Myocyte (in vitro differentiated cells): Measurements from ENCODE around the gene DENND6A. TPM values are rescaled to one million over a fixed set of nuclear protein-coding genes. Genes with fewer than 3 reads are reported as not detected.
"Not testable (repeated sequence)": the region's sequence is repeated elsewhere in the genome, so short reads cannot be mapped to it uniquely, and the experiment has no call there.

Source experiments
- DNase-seq: peaks from one replicate; pipeline ENCODE4 v3.0.0-alpha.2; 2012; ENCODE audit warnings: low read depth
- total RNA-seq: library from RNA; depleted of rRNA; stranded (reverse); fragments of >200 nt; gene quantifications from 2 replicates; pipeline ENCODE4 v1.2.3, GENCODE V29; 2014

Gene DENND6A
- total RNA-seq, 1 donor from 2014 or later, result 15.4 TPM

GRCh38 chr3:57696801-57697321 lies 4.0 kb upstream of the DENND6A start:
- peak; percentile 22 for DNase-seq

DNA sequence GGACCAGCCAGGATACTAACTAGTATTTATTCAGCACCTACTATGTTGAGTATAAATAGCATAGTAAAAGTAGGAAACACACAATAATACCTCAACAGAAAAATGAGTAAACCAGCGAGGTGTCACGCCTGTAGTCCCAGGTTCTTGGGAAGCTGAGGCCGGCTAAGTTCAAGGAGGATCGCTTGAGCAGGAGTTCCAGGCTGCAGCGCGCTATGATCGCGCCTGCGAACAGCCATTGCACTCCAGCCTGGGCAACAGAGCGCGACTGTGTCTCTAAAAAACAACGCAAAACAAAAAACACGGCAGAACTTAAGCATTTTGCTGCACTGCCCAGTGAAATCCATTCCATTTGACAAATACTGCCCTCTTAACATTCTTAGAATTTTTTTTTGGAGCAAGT lies 1.3 kb upstream of the DENND6A start:
- no peak for DNase-seq

GRCh38 chr3:57692133-57692395 lies 813 bp downstream of the DENND6A start:
- DNase-seq, result not testable (repeated sequence)

- DNase-seq, result no peak
Measured at GRCh38 chr3:57691411-57692132, 1.3 kb downstream of the DENND6A start.

DNA sequence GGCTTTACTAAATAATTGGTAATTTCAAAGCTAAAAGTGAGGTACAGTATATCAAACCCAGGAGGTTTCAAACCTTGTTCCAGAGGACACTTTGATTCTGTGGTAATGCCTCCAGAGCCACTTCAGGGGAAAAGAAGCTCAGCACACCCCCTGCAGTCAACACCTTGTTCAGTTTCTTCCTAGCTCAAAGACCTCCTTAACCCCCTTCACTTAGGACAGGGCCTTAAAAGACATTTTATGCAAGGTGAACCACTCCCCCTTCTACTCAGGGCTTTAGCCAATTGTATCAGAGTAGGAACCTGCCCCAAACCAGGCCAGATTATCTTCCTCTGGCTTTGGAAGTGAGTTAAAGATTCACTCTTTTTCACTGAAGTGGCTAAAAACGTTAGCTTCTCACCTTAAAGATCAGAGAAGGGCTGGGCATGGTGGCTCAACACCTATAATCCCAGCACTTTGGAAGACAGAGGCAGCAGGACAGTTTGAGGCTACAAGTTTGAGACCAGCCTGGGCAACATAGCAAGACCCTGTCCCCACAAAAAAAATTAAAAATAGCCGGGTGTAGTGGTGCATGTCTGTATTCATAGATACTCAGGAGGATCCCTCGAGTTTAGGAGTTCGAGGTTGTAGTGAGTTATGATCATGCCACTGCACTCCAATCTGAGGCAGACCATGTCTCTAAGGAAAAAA lies 3.4 kb downstream of the DENND6A start:
- DNase-seq, result no peak

DNA sequence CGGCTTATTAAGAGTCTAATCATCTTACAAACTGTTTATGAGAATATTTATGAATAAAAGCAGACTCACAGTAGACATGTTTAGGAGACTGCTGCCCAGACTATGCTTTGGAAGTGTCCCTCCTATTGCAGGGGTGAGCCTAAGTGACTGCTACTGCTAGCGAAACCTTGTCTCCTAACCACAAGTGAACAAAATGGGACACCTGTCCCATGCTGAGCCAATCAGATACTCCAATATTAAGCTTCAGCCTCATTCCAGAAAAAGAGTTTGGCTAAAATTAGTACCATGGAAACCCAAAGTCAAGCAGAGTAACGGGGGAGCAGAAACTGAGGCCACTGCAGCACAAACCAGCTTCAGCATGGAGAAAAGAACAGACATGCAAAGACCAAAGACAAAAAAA lies 4.6 kb downstream of the DENND6A start:
- DNase-seq, result peak; percentile 80

DNA sequence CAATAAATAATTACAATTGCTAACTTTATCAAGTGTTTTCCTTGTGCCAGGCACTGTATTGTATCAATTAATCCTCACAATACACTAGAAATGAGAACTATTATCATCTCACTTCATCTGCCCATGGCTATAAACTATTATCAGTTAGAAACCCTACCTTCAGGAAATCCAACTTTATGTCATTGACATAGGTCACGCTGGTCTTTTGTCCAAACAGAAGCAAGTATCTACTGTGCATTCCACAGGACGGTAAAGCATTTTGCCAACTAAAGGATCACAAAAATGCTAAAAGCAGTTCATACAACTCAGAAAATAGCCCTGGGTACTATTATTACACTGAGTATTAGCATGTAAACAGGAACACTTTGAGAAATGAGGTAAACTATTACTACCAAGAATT lies 9.6 kb downstream of the DENND6A start:
- DNase-seq, result no peak

GRCh38 chr3:57682284-57682683 lies 10.6 kb downstream of the DENND6A start:
- no peak for DNase-seq

- DNase-seq, result no peak
Measured at GRCh38 chr3:57681691-57682090, 11.2 kb downstream of the DENND6A start.

DNA sequence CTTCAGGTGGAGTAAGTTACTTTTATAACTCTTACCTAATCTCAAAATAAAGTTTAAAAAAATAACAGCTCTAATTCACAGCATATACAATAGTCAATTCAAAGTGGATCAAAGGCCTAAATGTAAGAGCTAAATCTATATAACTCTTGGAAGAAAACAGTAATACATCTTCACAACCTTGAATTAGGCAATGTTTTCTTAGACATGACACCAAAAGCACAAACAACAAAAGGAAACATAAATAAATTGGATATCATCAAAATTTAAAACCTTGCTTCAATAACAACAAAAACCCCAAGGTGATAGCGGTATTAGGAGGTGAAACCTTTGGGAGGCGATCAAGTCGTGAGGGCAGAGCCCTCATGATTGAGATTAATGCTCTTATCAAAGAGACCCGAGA lies 12.8 kb downstream of the DENND6A start:
- DNase-seq, result no peak

DNA sequence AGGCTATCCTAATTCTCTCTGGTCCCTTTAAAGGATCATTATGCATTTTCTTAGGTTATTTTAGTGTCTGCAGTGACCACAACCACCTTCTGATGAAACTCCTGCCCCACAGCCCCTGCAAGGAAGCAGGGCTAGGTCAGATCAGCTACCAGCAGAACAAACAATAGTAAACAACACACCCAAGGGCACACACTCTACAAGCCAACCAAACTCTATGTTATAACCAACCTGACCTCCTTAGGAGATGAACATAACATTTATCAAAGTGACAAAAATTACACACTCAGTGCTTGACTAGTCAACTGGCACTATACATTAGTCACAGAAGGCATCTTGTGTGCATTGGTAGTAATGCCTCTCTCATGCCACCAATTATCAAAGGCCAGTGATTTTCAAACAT lies 17.3 kb downstream of the DENND6A start:
- DNase-seq, result no peak

- DNase-seq, result no peak
Measured at GRCh38 chr3:57673156-57673555, 19.7 kb downstream of the DENND6A start.

DNA sequence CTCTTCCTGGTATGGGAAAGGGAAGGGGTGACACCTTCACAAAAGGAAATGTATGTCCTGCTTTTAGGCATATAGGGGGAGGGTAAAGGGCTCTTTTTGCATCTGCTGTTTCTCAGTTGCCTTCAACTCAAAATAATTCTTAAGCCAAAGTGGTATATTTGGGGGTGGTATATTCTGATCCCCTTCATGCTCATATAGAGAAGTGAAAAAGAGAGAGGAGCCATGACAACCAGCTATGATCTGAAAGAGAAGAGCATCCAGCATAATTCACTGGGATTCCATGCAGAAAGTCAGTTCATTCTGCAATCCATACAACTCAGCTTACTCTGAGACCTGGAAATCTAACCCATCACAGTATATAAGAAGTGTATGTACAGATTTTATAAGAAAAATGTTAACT lies 22.3 kb downstream of the DENND6A start:
- DNase-seq, result no peak

- DNase-seq, result no peak
Measured at GRCh38 chr3:57661404-57661803, 31.5 kb downstream of the DENND6A start.

- DNase-seq, result no peak
Measured at GRCh38 chr3:57659806-57660439, 33.0 kb downstream of the DENND6A start.

DNA sequence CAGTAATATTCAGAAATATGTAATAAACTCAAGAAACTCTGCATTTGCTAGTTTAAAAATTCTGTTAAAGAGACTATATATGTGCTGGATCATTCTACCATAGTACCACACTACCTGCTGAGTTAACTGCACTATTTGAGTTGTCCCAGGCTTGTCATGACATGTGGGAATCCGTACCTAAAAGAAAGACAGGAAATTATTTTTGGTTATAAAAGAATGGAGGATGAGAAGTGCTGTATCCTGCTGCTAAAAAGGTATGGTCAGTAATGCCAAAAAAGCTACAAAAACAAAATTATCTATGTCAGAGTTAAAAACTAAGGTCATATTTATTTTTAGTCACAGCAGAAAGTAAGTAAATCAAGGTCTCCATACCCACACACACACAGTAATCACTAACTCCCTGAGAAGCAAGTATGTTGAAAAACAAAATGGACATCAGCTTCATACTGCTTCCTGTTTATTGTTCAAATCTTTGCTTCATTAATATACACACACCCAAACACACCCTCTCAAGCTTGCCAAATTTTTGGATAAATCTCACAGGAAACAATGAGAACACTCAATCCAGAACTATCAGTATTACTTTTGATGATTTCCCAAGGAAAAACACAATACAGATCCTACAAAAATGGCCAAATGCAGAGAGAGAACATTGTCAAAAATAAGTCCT lies 33.7 kb downstream of the DENND6A start:
- no peak for DNase-seq

GRCh38 chr3:57658536-57658935 lies 34.3 kb downstream of the DENND6A start:
- DNase-seq, result no peak

DNA sequence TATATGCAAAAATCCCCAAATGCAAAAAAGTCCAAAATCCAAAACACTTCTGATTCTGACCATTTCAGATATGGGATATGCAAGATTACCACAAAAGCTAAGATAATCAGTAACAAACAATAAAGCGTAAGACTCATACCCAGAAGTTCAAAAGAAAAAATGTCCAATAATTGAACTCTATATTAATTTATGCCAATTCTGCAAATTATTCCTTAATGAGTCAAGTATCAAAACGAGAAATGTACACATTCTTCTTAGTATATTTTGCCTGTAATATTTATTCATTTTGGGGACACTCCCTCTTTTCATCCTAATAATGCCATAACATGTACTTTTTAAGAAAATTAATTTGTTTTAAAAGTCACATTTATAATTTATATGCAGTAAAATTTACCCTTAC lies 37.1 kb downstream of the DENND6A start:
- DNase-seq, result no peak

DNA sequence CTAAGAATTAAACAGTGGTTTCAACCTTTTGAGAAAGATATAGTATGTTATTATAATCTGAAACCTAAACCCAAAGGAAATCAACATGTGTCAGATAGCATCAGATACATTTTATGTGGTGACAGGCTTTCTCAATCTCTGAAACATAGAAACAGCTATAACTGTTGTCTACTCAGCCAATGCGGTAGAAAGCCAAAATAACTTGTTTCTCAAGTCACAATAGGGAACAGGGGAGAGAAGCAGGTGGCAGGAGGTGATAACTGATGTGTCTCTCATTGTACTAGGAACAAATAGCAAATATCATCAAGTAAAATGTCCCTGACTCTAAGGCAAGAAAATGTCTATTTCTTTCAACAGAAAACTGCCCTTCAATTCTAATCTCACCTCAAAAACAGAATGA lies 38.6 kb downstream of the DENND6A start:
- no peak for DNase-seq

DNA sequence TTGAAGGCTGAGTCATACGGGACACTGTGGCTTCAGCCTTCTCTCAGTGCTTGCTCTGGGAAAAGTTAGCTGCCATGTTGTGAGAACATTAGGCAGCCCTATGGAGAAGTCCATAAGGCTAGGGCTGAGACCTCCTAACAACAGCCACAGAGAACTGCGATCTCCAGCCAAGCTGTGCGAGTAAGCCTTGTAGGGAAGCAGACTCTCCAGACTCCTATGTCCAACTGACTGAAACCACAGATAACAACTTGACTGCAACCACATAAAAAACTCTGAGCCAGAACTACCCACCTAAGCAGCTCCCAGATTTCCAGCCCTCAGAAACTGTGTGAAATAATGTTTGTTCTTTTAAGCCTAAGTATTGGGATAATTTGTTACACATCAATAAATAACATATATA lies 40.7 kb downstream of the DENND6A start:
- peak; percentile 9 for DNase-seq

DNA sequence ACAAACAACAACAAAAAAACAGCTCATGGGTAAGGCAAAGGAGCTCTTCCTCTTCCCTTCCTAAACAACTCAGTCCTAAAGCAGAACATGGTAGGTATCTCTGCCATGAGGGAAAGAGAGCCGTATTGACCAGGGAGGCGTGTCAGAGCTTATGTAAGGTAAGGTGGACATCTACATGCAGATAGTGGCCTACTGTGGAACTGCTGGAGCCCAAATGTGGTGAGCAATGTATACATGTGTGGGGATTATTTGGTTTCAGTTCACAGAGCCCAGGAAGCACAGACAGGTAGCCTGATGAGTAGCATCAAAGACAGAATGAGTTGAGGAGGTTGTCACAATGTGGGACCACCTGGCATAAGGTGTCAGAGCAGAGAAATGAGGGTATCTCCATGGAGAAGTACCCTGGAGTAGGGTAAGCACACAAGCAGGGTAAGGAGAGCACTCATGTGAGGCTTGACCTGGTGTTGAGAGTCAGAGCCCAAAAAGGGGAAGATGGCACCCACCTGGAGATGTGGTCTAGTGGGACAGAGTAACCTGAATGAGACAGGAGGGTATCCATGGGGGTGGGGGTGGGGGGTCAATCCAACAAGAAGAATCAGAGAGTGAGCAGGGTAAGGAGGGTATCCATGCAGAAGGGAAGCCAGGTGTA lies 45.5 kb downstream of the DENND6A start:
- no peak for DNase-seq

- DNase-seq, result peak; percentile 38
Measured at GRCh38 chr3:57646723-57647122, 46.2 kb downstream of the DENND6A start.
